ENCODE measurements around the gene THPO.

- TF ChIP-seq, protein P1, sequence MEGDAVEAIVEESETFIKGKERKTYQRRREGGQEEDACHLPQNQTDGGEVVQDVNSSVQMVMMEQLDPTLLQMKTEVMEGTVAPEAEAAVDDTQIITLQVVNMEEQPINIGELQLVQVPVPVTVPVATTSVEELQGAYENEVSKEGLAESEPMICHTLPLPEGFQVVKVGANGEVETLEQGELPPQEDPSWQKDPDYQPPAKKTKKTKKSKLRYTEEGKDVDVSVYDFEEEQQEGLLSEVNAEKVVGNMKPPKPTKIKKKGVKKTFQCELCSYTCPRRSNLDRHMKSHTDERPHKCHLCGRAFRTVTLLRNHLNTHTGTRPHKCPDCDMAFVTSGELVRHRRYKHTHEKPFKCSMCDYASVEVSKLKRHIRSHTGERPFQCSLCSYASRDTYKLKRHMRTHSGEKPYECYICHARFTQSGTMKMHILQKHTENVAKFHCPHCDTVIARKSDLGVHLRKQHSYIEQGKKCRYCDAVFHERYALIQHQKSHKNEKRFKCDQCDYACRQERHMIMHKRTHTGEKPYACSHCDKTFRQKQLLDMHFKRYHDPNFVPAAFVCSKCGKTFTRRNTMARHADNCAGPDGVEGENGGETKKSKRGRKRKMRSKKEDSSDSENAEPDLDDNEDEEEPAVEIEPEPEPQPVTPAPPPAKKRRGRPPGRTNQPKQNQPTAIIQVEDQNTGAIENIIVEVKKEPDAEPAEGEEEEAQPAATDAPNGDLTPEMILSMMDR (IDR thresholded peaks at IDR 0.05), result peak; percentile 18 to 64 (median 50)
- TF ChIP-seq POLR2A (IDR thresholded peaks at IDR 0.05) (peak in 1 of 4 donors; percentile 22), POLR2AphosphoS5 (IDR thresholded peaks at IDR 0.05) (no peak), EP300 (IDR thresholded peaks at IDR 0.05) (peak in 1 of 4 donors; percentile 29)
These were observed 32.5 kb downstream of the THPO start for GRCh38 chr3:184345317-184346144.

Data from upper lobe of left lung (tissue), 4 donors.